ENCODE results near the gene SLC23A2.
A peak's percentile ranks its signal among the peaks of the same experiment; 100 is the strongest.

Gene SLC23A2

GRCh38 chr20:4837760-4838159 is 163.6 kb downstream of the SLC23A2 start:
- intact Hi-C loops (cut with DNase I; ENCODE audit: low total_unique reads) = no loop called here
- H3K27ac ChIP-seq = no peak overlapping the region
- no peak for DNase-seq
- no peaks in the 10 kb centered on the region for H3K36me3 ChIP-seq
- H3K4me3 ChIP-seq = no peak overlapping the region
- no peak for TF ChIP-seq CTCF (IDR thresholded peaks at IDR 0.05)
- no peaks in the 10 kb centered on the region for H3K9me3 ChIP-seq
- peaks cover 0 to 15% (median 9%) of the 10 kb centered on the region in 4 donors for H3K4me1 ChIP-seq
- no peaks in the 10 kb centered on the region for H3K27me3 ChIP-seq

- no peaks in the 10 kb centered on the region for H3K9me3 ChIP-seq
- H3K36me3 ChIP-seq = no peaks in the 10 kb centered on the region
- peak; percentile 42 to 57 for DNase-seq
- intact Hi-C loops (cut with DNase I; ENCODE audit: low total_unique reads) = no loop called here
- H3K4me3 ChIP-seq = no peak overlapping the region
- no peak overlapping the region for H3K27ac ChIP-seq
- H3K4me1 ChIP-seq = peaks cover 0 to 15% (median 9%) of the 10 kb centered on the region in 4 donors
- no peaks in the 10 kb centered on the region for H3K27me3 ChIP-seq
- no peak for TF ChIP-seq CTCF (IDR thresholded peaks at IDR 0.05)
Observed at GRCh38 chr20:4836935-4837334, 164.4 kb downstream of the SLC23A2 start.

GRCh38 chr20:4836473-4836872 is 164.8 kb downstream of the SLC23A2 start:
- H3K27ac ChIP-seq = no peak overlapping the region
- intact Hi-C loops (cut with DNase I; ENCODE audit: low total_unique reads) = no loop called here
- H3K4me1 ChIP-seq = peaks cover 0 to 15% (median 9%) of the 10 kb centered on the region in 4 donors
- DNase-seq = no peak
- no peaks in the 10 kb centered on the region for H3K36me3 ChIP-seq
- H3K27me3 ChIP-seq = no peaks in the 10 kb centered on the region
- no peak overlapping the region for H3K4me3 ChIP-seq
- TF ChIP-seq CTCF (IDR thresholded peaks at IDR 0.05) = no peak
- no peaks in the 10 kb centered on the region for H3K9me3 ChIP-seq

- no peak overlapping the region for H3K4me3 ChIP-seq
- intact Hi-C loops (cut with DNase I; ENCODE audit: low total_unique reads) = no loop called here
- TF ChIP-seq CTCF (IDR thresholded peaks at IDR 0.05) = no peak
- H3K27me3 ChIP-seq = no peaks in the 10 kb centered on the region
- H3K4me1 ChIP-seq = peaks cover 0 to 20% (median 12%) of the 10 kb centered on the region in 4 donors
- H3K36me3 ChIP-seq = no peaks in the 10 kb centered on the region
- no peaks in the 10 kb centered on the region for H3K9me3 ChIP-seq
- H3K27ac ChIP-seq = peak overlapping the region; percentile 38 to 39
- peak; percentile 61 to 80 for DNase-seq
Observed at GRCh38 chr20:4835244-4836177, 165.8 kb downstream of the SLC23A2 start.

- Histone ChIP-seq H3K36me3 (no peaks in the 10 kb centered on the region), H3K4me3 (no peak overlapping the region), H3K4me1 (peaks cover 0 to 30% (median 16%) of the 10 kb centered on the region in 4 donors), H3K27me3 (no peaks in the 10 kb centered on the region), H3K9me3 (no peaks in the 10 kb centered on the region), H3K27ac (no peak overlapping the region)
- intact Hi-C loops (cut with DNase I; ENCODE audit: low total_unique reads) = no loop called here
- no peak for TF ChIP-seq CTCF (IDR thresholded peaks at IDR 0.05)
- no peak for DNase-seq
Observed at GRCh38 chr20:4833074-4833728, 168.1 kb downstream of the SLC23A2 start.

Measured in tibial artery (tissue), 4 donors.